HEK293 (cell line): ENCODE results near the gene FHIT.
A peak's percentile ranks its signal among the peaks of the same experiment; 100 is the strongest.

Experiments
- CTCF ChIA-PET: fragments of 350-600 bp; formaldehyde crosslinking; extraction: SDS; loops from one replicate; lab custom pipeline; 2021; ENCODE audit warnings: antibody characterized with exemption; lab: Yijun Ruan, JAX
- POLR2A ChIA-PET: fragments of 300-600 bp; formaldehyde crosslinking; extraction: SDS; loops from one replicate; lab custom pipeline; 2020; ENCODE audit warnings: antibody characterized with exemption, inconsistent platforms; lab: Yijun Ruan, JAX
- H3K27ac ChIP-seq: fragments of 200-500 bp; sonication (Bioruptor generic); 2 replicates; pipeline ENCODE4 v1.5.1; 2014; ENCODE audit warnings: low read depth, low read length, control low read depth, inconsistent platforms; ENCODE audit errors: extremely low read depth
- H3K36me3 ChIP-seq, 2 experiments: fragments of 200-500 bp in 1 of 2; sonication (Bioruptor generic) in 1 of 2; 1 replicate in 1 of 2; 2 replicates in 1 of 2; pipeline ENCODE4 v1.5.1; 2014 to 2017; ENCODE audit warnings: inconsistent platforms in 2 of 2, low read length in 2 of 2; ENCODE audit not compliant: control insufficient read depth in 2 of 2, insufficient read depth in 1 of 2
- H3K4me1 ChIP-seq: fragments of 200-500 bp; sonication (Bioruptor generic); 2 replicates; pipeline ENCODE4 v1.5.1; 2014; ENCODE audit warnings: mild to moderate bottlenecking, low read length, inconsistent platforms; ENCODE audit not compliant: control insufficient read depth, insufficient read depth
- H3K4me3 ChIP-seq: 2 replicates; pipeline ENCODE4 v1.5.1; 2011; ENCODE audit warnings: low read depth, mild to moderate bottlenecking, control low read depth, low read length, moderate library complexity
- H3K9me3 ChIP-seq: fragments of 200-500 bp; sonication (Bioruptor generic); 2 replicates; pipeline ENCODE4 v1.5.1; 2014; ENCODE audit warnings: low read depth, low read length, inconsistent platforms; ENCODE audit not compliant: control insufficient read depth, insufficient read depth
- BCL11A ChIP-seq: fragments of 450-650 bp; formaldehyde crosslinking; IDR thresholded peaks from 2 replicates; pipeline ENCODE4 v1.5.1; 2016; ENCODE audit warnings: low read depth, missing biosample characterization, missing genetic modification characterization
- EGR2 ChIP-seq: fragments of 450-650 bp; formaldehyde crosslinking; IDR thresholded peaks from 2 replicates; pipeline ENCODE4 v1.5.1; 2016; ENCODE audit warnings: low read depth, missing biosample characterization, missing genetic modification characterization
- HOXD13 ChIP-seq: sonication (generic); formaldehyde crosslinking; IDR thresholded peaks from 2 replicates; pipeline ENCODE4 v1.8.0; 2022; ENCODE audit warnings: missing genetic modification reagents, borderline replicate concordance
- KLF7 ChIP-seq: fragments of 450-650 bp; formaldehyde crosslinking; IDR thresholded peaks from 2 replicates; pipeline ENCODE4 v1.5.1; 2016; ENCODE audit warnings: missing biosample characterization, missing genetic modification characterization, borderline replicate concordance
- MYNN ChIP-seq: fragments of 450-650 bp; formaldehyde crosslinking; IDR thresholded peaks from 2 replicates; pipeline ENCODE4 v1.5.1; 2016; ENCODE audit warnings: missing biosample characterization, missing genetic modification characterization, borderline replicate concordance
- PATZ1 ChIP-seq: fragments of 450-650 bp; formaldehyde crosslinking; IDR thresholded peaks from 2 replicates; pipeline ENCODE4 v1.5.1; 2016; ENCODE audit warnings: missing biosample characterization, missing genetic modification characterization
- PRDM1 ChIP-seq: fragments of 450-650 bp; formaldehyde crosslinking; IDR thresholded peaks from 2 replicates; pipeline ENCODE4; 2016; ENCODE audit warnings: missing biosample characterization, missing genetic modification characterization
- SP2 ChIP-seq: fragments of 450-650 bp; formaldehyde crosslinking; IDR thresholded peaks from 2 replicates; pipeline ENCODE4 v1.5.1; 2016; ENCODE audit warnings: missing biosample characterization, missing genetic modification characterization
- SP3 ChIP-seq: fragments of 450-650 bp; formaldehyde crosslinking; IDR thresholded peaks from 2 replicates; pipeline ENCODE4 v1.5.1; 2016; ENCODE audit warnings: missing biosample characterization, missing genetic modification characterization
- TRIM28 ChIP-seq: IDR thresholded peaks from 2 replicates; pipeline ENCODE4 v1.6.1; 2011; ENCODE audit warnings: low read length, control low read depth, borderline replicate concordance
- ZBTB10 ChIP-seq: fragments of 450-650 bp; formaldehyde crosslinking; IDR thresholded peaks from 2 replicates; pipeline ENCODE4 v1.5.1; 2016; ENCODE audit warnings: missing biosample characterization, missing genetic modification characterization
- ZBTB17 ChIP-seq: fragments of 450-650 bp; formaldehyde crosslinking; IDR thresholded peaks from 2 replicates; pipeline ENCODE4 v1.5.1; 2016; ENCODE audit warnings: missing biosample characterization, missing genetic modification characterization
- ZBTB48 ChIP-seq: fragments of 450-650 bp; formaldehyde crosslinking; IDR thresholded peaks from 2 replicates; pipeline ENCODE4 v1.5.1; 2016; ENCODE audit warnings: missing biosample characterization, missing genetic modification characterization
- ZNF112 ChIP-seq: fragments of 450-650 bp; formaldehyde crosslinking; IDR thresholded peaks from 2 replicates; pipeline ENCODE4 v1.5.0; 2017; ENCODE audit warnings: missing biosample characterization, missing genetic modification characterization
- ZNF211 ChIP-seq: fragments of 450-650 bp; formaldehyde crosslinking; IDR thresholded peaks from 2 replicates; pipeline ENCODE4 v1.5.1; 2016; ENCODE audit warnings: low read depth, missing biosample characterization, missing genetic modification characterization
- ZNF24 ChIP-seq: fragments of 450-650 bp; formaldehyde crosslinking; IDR thresholded peaks from 2 replicates; pipeline ENCODE4 v1.5.1; 2016; ENCODE audit warnings: missing biosample characterization, missing genetic modification characterization
- ZNF302 ChIP-seq: fragments of 450-650 bp; formaldehyde crosslinking; IDR thresholded peaks from 2 replicates; pipeline ENCODE4 v1.5.1; 2016; ENCODE audit warnings: missing biosample characterization, missing genetic modification characterization, low read depth
- ZNF362 ChIP-seq: fragments of 450-650 bp; formaldehyde crosslinking; IDR thresholded peaks from 2 replicates; pipeline ENCODE4 v1.5.1; 2016; ENCODE audit warnings: missing biosample characterization, missing genetic modification characterization
- ZNF596 ChIP-seq: fragments of 450-650 bp; IDR thresholded peaks from 2 replicates; pipeline ENCODE4 v1.5.0; 2018; ENCODE audit warnings: missing biosample characterization, mild to moderate bottlenecking, missing genetic modification characterization, moderate library complexity
- ZNF629 ChIP-seq: fragments of 450-650 bp; formaldehyde crosslinking; IDR thresholded peaks from 2 replicates; pipeline ENCODE4 v1.5.1; 2017; ENCODE audit warnings: missing biosample characterization, missing genetic modification characterization
- ZNF654 ChIP-seq: fragments of 450-650 bp; formaldehyde crosslinking; IDR thresholded peaks from 2 replicates; pipeline ENCODE4 v1.5.1; 2016; ENCODE audit warnings: low read depth, missing biosample characterization, missing genetic modification characterization
- ZNF670 ChIP-seq: fragments of 450-650 bp; formaldehyde crosslinking; IDR thresholded peaks from 2 replicates; pipeline ENCODE4 v1.5.1; 2016; ENCODE audit warnings: missing biosample characterization, missing genetic modification characterization, low read depth
- ZNF704 ChIP-seq: fragments of 450-650 bp; formaldehyde crosslinking; IDR thresholded peaks from 2 replicates; pipeline ENCODE4 v1.5.1; 2016; ENCODE audit warnings: missing biosample characterization, missing genetic modification characterization
- ZNF768 ChIP-seq: fragments of 450-650 bp; formaldehyde crosslinking; IDR thresholded peaks from 2 replicates; pipeline ENCODE4 v1.5.1; 2018; ENCODE audit warnings: missing biosample characterization, mild to moderate bottlenecking, missing genetic modification characterization
- ZNF777 ChIP-seq: fragments of 450-650 bp; formaldehyde crosslinking; IDR thresholded peaks from 2 replicates; pipeline ENCODE4 v1.5.1; 2017; ENCODE audit warnings: missing biosample characterization, missing genetic modification characterization, borderline replicate concordance
- ZSCAN23 ChIP-seq: fragments of 450-650 bp; formaldehyde crosslinking; IDR thresholded peaks from 2 replicates; pipeline ENCODE4 v1.5.1; 2016; ENCODE audit warnings: missing biosample characterization, missing genetic modification characterization
- ZSCAN30 ChIP-seq: fragments of 450-650 bp; IDR thresholded peaks from 2 replicates; pipeline ENCODE4 v1.5.1; 2018; ENCODE audit warnings: missing biosample characterization, mild to moderate bottlenecking, missing genetic modification characterization, moderate library complexity
- ZSCAN4 ChIP-seq: fragments of 450-650 bp; formaldehyde crosslinking; IDR thresholded peaks from 2 replicates; pipeline ENCODE4 v1.5.1; 2017; ENCODE audit warnings: missing biosample characterization, missing genetic modification characterization

The FHIT gene

GRCh38 chr3:60584250-60584649, 667.0 kb downstream of the FHIT start:
- Histone ChIP-seq H3K4me3 (no peak overlapping the region), H3K4me1 (no peaks in the 10 kb centered on the region), H3K36me3 (no peaks in the 10 kb centered on the region), H3K9me3 (no peaks in the 10 kb centered on the region), H3K27ac (no peak overlapping the region)
- POLR2A ChIA-PET: no interaction called here
- CTCF ChIA-PET: no interaction called here
- TF ChIP-seq SP3 (tag by site-specific recombination) (no peak), ZNF596 (tag by site-specific recombination) (no peak), ZNF768 (no peak), EGR2 (tag by site-specific recombination) (no peak), ZNF777 (tag by site-specific recombination) (no peak), TRIM28 (no peak), HOXD13 (CRISPR knock-in tag) (no peak), ZSCAN23 (no peak), KLF7 (no peak), PRDM1 (tag by site-specific recombination) (no peak), BCL11A (tag by site-specific recombination) (no peak), SP2 (no peak), ZBTB48 (tag by site-specific recombination) (no peak), ZBTB17 (tag by site-specific recombination) (no peak), ZNF112 (tag by site-specific recombination) (no peak), ZSCAN30 (no peak), ZSCAN4 (tag by site-specific recombination) (no peak), ZNF302 (tag by site-specific recombination) (no peak), ZNF24 (tag by site-specific recombination) (no peak)

GRCh38 chr3:60582288-60582687, 669.0 kb downstream of the FHIT start:
- TF ChIP-seq PATZ1 (tag by site-specific recombination): no peak
- TF ChIP-seq ZNF654 (tag by site-specific recombination): 0 out of 2 replicates have a peak, but pooled peaks have one; percentile 14
- Histone ChIP-seq H3K9me3 (no peaks in the 10 kb centered on the region), H3K36me3 (no peaks in the 10 kb centered on the region), H3K27ac (no peak overlapping the region), H3K4me1 (no peaks in the 10 kb centered on the region), H3K4me3 (no peak overlapping the region)
- POLR2A ChIA-PET: no interaction called here
- CTCF ChIA-PET: interaction anchor here (0.6 to 2.0 kb wide), 5 partner anchors 17 to 985 kb away, joined by 3 to 9 read pairs (median 3); no protein-coding TSS in a partner anchor

GRCh38 chr3:60580809-60581208, 670.4 kb downstream of the FHIT start:
- Histone ChIP-seq H3K9me3 (no peaks in the 10 kb centered on the region), H3K36me3 (no peaks in the 10 kb centered on the region), H3K4me1 (no peaks in the 10 kb centered on the region), H3K4me3 (no peak overlapping the region), H3K27ac (no peak overlapping the region)
- CTCF ChIA-PET: no interaction called here
- POLR2A ChIA-PET: no interaction called here
- TF ChIP-seq ZBTB10 (no peak), MYNN (no peak), ZNF211 (tag by site-specific recombination) (no peak), ZNF704 (tag by site-specific recombination) (no peak), ZNF362 (tag by site-specific recombination) (no peak), ZNF629 (tag by site-specific recombination) (no peak), ZNF670 (tag by site-specific recombination) (no peak)
